NAMALWA (cell line): ENCODE results near the gene AKAP6.
A peak's percentile ranks its signal among the peaks of the same experiment; 100 is the strongest.

Source experiments
- DNase-seq: peaks from one replicate; pipeline ENCODE4 v3.0.0-alpha.2; 2015; ENCODE audit warnings: low spot score

AKAP6 gene

GRCh38 chr14:32481707-32482106, 152.6 kb downstream of the AKAP6 start:
- no peak for DNase-seq

- no peak for DNase-seq
These were observed 162.4 kb downstream of the AKAP6 start for GRCh38 chr14:32491416-32492016.

- no peak for DNase-seq
These were observed 163.4 kb downstream of the AKAP6 start for GRCh38 chr14:32492457-32492856.

DNA sequence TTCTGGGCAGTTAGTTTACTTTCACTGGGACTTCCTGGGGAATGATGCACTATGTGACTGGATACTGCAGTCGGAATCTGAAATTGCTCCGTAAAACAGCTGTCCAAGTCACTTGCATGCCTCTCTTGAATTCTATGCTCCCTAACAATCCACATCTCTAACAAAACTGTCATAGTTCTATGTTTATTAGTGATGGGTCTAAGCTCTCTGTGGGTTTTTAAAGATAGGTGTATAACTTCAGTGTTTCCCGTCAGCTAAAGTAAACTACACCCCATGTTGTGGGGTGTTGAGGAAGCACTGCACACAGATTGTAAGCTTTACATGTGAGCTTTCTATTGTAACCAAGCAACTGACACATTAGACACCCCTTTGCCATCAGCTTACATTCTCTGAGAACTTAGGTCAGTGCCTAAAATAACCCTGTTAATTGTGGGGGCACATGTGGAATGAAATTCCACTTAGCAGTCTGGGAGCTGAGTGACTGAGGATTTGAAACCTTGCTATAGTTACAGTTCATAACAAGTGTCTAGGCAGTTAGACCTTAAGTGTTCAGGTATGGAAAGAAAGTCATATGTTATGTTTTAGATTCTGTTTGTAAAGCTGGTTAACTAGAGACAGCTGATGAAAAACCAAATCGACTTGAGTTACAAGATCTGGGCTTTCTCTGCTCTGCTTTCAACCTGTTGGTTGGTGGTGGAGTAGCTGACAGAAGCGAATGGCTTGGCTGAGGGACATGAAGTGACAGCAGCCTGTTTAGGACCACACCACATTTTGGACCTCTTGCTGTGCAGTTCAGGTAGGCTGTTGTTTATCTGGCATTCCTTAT, 165.7 kb downstream of the AKAP6 start:
- no peak for DNase-seq

DNA sequence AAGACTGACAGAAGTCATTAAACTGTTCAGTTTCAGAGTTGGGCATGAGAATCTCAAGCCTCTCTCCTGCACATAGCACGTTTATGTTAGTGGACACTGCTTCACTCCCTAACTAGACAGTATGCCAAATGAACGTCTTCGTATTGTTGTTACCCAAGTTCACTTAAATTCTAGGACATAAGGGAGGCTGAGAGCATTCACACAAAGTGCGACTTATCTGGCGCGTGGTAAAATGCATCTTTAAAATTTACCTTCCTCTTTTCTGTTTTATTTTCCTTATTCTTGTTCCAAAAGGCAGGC, 166.3 kb downstream of the AKAP6 start:
- no peak for DNase-seq

DNA sequence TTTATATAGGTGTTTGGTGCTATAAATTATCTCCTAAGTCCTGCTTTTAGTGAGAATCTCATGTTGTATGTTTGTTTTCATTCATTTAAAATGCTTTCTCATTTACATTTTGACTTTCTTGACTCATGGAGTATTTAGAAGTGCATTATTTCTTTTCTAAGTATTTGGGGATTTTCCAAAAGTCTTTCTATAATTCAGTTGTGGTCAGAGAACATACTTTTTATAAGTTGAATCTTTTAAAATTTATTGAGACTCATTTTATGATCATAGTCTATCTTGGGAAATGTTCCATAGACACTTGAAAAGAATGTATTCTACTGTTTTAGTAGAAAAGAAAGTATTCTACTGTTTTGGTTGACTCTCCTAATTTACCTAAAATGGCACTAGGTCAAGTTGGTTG, 168.2 kb downstream of the AKAP6 start:
- DNase-seq = no peak

DNA sequence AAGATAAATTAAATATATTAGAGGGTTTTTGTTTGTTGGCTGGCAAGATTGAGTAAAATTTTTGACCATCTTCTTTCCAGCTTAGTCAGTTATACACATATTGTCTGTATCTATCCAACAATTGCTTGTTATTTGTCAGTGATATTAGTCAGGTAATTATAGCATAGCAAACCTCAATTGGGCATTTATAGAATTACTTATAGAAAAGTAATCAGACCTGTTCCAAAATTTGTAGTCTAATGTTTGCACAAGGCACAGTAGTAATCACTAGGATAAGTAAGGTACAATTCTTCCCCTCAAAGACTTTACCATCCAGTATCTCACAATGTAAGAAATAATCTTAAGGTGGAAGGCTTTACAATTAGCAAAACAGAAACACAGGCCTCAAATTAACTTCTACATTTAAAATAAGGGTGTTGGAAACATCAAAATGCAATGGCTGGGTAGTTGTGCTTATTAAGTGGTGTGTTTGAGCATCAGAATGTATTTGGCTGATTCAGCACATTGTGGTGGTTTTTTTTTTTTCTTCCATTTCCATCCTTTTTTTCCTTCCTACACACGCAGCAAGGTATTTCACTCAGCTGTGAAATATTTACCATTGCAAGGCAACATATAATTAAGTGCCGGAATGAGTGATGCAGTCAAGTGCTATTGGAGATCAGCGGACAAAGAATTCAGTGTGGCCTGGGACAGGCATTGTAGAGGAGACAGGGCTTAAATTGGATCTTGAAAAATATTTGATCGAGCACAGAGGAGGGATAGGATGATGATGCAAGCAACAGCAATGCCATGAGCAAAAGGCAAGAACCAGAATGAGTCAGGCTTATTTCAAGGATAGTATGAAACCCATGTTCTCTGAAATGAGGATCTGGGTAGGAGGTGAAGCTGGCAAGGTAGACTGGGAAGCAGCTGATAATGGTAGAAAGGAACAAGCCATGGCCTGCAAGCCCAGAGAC, 178.2 kb downstream of the AKAP6 start:
- DNase-seq = no peak

DNA sequence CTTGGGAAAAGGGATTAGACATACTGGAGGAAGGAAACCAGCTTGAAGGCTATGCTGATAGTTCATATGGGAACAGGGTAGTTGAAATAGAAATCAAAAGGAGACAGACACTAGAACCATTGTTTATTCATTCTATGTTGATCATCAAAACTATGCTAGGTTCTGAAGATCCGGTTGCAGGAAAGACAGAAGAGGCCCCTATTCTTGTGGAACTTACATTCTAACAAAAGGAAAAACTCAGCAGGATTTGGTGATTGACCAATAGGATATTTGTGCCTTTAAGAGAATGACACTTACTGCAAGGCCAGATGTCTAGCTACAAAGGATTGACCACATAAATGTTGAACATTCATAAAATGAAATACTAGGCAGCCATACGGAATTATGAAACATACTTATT, 179.2 kb downstream of the AKAP6 start:
- DNase-seq = no peak

DNA sequence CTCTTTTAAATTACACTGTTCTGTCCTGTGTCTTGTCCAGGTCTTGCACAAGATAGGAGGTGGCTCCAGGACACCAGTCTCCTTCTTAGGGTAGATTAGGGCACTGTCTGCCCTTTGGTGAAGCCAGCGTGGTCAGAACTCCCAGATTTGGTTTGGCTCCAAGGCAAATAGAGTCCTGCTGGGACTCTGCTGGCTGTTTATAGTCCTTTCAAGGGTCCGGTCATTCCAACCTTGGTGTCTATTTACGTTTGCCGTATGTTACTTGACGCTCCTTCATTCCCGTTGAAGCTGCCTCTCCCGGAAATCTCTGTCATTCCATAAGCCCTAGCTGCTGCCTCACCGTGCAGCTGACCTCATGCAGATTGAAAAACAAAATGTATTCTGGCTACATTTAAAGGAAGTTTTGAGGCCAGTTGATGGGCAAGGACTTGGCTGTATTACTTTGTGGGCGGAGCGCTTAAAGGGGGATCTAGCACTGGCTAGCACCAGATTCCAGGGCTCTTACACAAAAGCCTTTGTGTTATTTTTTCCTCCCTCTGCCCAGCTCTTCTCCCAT, 180.6 kb downstream of the AKAP6 start:
- DNase-seq = no peak

DNA sequence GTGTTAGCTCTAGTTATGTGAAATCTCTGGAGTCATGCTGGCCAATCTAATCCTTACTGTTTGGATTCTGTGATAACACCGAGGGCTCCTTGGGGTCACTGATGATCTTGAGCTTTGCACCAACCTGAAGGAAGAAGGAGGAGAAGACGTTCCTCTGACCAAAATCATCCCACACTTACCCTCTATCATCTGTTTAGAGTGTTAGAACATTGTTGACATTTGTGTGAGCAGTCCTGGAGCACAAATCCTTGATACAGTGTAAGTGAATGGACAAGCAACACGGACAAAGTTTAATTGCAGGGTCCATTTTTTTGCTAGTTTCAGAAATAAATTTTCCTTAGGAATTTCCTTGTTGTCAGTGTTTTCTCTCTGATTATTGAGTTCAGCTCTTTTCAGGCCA, 181.7 kb downstream of the AKAP6 start:
- no peak for DNase-seq

DNA sequence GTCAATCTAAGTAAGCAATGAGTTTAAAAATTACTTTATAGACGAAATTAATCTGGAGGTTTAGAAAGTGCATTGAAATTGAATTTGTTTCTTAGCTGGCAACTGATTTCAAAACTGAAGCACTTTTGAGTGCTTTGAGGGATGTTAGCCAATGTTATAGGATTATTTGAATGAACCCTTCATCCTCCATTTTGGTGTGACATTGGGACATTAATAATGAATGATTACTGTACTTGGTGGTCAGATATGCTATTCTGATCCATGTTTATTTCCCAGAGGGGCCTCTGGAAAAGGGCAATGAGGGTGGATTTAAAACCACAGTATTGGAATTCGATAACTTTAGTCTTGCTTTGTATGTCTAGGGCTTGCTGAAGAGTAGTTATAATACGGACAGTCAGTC, 183.2 kb downstream of the AKAP6 start:
- DNase-seq = no peak

DNA sequence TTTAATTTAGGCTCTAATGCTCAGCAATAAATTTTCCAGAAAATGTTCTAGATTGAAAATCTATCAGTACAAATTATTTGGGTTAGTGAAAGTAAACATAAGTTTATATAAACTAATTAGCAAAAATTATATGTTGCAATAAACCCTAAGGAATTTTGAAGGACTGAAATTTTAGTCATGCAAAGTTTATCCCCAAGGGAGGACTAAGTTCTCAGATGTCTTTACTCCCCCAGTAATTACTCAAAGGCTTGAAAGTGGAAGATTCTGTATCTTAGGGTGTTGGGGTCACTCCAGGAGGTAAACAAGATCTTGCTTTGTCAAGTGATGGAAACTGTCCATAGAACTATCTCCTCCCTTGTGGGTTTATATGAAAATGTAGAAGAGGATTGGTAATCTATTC, 183.7 kb downstream of the AKAP6 start:
- no peak for DNase-seq

- peak; percentile 1 for DNase-seq
These were observed 184.5 kb downstream of the AKAP6 start for GRCh38 chr14:32513571-32514009.

DNA sequence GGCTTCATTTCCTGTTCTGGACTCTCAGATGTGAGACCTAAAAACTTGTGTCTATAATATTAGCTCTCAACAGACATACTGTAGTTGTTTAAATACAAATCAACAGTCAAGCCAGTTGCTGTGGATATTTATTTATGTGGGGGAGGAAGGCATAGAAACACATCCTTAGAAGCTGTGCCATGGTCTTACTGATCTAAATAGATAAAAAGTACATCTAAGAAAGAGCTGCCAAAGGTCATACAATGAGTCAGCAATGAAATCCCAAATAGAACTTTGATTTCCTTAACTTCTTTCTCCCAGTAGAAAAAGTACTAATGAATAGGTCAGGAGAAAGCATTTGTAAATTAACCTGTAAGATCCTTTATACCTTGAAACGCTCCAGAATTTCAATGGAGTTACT, 185.1 kb downstream of the AKAP6 start:
- DNase-seq = no peak

DNA sequence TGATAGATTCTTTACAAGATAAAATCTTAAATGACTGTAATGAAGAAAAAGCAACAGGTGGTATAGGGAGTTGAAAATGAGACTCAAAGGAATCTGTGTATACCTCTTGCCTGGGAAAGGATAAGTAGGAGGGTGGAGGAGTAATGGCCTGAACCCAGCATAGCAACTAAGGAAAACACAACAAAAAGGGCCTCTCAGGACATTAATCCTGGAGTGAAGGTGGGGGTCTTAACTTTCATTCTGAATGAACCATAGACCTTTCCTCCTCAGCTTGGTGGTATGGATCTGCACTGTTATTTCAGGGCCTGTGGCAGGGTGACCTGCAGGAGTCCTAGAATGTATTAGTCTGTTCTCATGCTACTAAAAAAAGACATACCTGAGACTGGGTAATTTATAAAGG, 185.6 kb downstream of the AKAP6 start:
- DNase-seq = no peak

DNA sequence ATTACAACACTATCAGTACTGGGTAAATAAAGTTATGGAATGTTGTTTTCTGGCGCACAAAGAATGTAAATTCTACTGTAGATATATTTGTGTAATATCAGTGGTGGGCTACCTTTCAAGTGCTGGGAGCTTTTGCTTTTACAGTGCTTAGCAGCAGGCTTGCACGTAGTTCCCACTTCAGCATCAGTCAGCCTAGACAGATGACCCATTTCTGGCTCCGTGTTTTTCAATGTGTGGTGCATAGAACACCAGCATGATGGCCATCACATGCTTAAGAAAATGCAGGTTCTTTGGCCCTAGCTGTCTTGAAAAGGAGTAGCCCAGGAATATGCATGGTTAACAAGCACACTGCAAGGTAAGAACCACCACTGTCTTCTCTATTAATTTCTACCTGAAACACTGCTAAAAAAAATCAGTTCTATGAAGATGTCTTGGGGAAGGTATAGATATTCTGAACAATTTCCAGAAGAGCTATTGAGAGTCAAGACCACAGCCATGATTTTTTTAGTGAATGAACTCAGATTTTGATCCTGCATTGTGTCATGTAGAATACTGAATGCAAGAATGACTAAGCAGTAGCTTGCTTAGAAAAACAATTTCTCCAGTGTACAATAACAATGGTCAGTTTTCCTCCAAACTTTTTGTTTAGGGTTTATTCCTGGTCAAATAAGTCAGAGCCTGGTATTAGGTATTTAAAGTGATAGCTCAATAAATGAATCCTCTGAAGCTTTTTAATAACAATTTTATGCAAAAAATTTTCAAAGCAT, 195.7 kb downstream of the AKAP6 start:
- no peak for DNase-seq

DNA sequence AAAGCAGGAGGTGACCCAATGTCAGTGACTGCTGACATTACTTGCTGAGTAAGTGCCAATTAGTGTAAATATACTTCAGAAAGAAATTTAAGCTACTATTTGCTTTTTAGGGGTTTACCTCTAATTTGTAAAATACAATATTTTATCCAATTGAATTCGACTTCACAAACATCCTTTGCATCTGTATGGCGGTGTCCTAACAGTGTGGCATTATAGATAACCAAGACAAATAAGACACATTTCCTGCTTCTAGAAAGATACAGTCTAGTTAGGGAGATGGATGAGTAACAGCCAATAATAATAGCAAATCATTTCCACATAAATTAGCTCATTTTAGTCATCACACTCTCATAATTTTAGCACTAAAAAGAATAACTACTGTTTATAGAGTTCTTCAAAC, 196.5 kb downstream of the AKAP6 start:
- DNase-seq = no peak

DNA sequence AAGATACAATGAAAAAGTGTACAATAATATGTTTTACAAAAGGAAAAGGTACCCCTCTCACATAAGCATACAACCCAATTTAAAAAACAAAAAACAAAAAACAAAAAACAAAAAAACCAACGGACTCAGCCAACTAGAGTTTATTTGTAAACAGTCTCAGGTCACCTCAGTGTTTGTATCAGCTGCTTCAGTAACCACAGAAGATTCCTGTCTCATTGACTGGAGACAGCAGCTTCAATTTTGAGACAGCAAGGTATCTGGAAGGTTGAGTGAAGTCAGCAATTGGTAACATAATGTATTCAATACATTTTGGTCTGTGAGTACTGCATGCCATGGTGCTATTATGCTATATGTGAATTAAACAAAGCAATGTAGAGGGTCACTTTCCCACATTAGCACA, 201.7 kb downstream of the AKAP6 start:
- no peak for DNase-seq

GRCh38 chr14:32531942-32532515, 202.9 kb downstream of the AKAP6 start:
- no peak for DNase-seq

GRCh38 chr14:32534145-32534544, 205.0 kb downstream of the AKAP6 start:
- DNase-seq = no peak

- DNase-seq = no peak
These were observed 207.1 kb downstream of the AKAP6 start for GRCh38 chr14:32536175-32536574.
